Naive thymus-derived CD4-positive, alpha-beta T cell (primary cell): Measurements from ENCODE around the gene AHI1. TPM values are rescaled to one million over a fixed set of nuclear protein-coding genes. Genes with fewer than 3 reads are reported as not detected.

Experiments
- ATAC-seq: fragments of 150-1000 bp; cut with Tn5 transposase; 2 replicates; pipeline ENCODE4 v1.10.0; 2021; ENCODE audit warnings: mild to moderate bottlenecking, moderate library complexity
- CTCF ChIA-PET: fragments of 350-600 bp; sonication (Branson Sonifier 250); formaldehyde crosslinking; loops from one replicate; lab custom pipeline; 2021; ENCODE audit warnings: antibody characterized with exemption; lab: Charles Lee
- POLR2A ChIA-PET: fragments of 350-600 bp; sonication (Branson Sonifier 250); formaldehyde crosslinking; loops from one replicate; lab custom pipeline; 2021; ENCODE audit warnings: antibody characterized with exemption, inconsistent platforms; lab: Charles Lee
- DNase-seq, 9 donors: peaks; one replicate each; pipeline versions ENCODE4 v3.0.0 to v3.0.0-alpha.2; 2020 to 2022; ENCODE audit warnings: mixed read lengths in 1 of 9
- H3K27ac ChIP-seq: one replicate; pipeline ENCODE4 v1.7.0; 2013; ENCODE audit warnings: mild to moderate bottlenecking, low read depth, low read length, moderate library complexity
- H3K27me3 ChIP-seq, 2 donors: one replicate each; pipeline ENCODE4 v1.7.0; 2013; ENCODE audit warnings: low read length in 2 of 2, mild to moderate bottlenecking in 2 of 2, moderate library complexity in 2 of 2; ENCODE audit not compliant: control insufficient read depth in 2 of 2, insufficient read depth in 2 of 2
- H3K36me3 ChIP-seq, 3 experiments: 1 replicate in 2 of 3; 2 replicates in 1 of 3; pipeline ENCODE4 v1.7.0; 2013; ENCODE audit warnings: low read length in 3 of 3, mild to moderate bottlenecking in 3 of 3, moderate library complexity in 1 of 3; ENCODE audit not compliant: insufficient read depth in 3 of 3, control insufficient read depth in 2 of 3
- H3K4me1 ChIP-seq, 2 donors: one replicate each; pipeline ENCODE4 v1.7.0; 2013; ENCODE audit warnings: low read length in 2 of 2, mild to moderate bottlenecking in 2 of 2, moderate library complexity in 1 of 2; ENCODE audit not compliant: control insufficient read depth in 2 of 2, insufficient read depth in 2 of 2
- H3K4me3 ChIP-seq: 2 replicates; pipeline ENCODE4 v1.7.0; 2013; ENCODE audit warnings: mild to moderate bottlenecking, low read length
- H3K9me3 ChIP-seq, 3 experiments: 1 replicate in 2 of 3; 2 replicates in 1 of 3; pipeline ENCODE4 v1.7.0; 2013; ENCODE audit warnings: low read length in 3 of 3; ENCODE audit not compliant: control insufficient read depth in 2 of 3
- H3K27ac Mint-ChIP-seq, 9 donors: one replicate each; pipeline ENCODE4 v1.8.0; 2020 to 2022; ENCODE audit warnings: mixed read lengths in 9 of 9, mild to moderate bottlenecking in 8 of 9, moderate library complexity in 5 of 9, inconsistent platforms in 2 of 9
- H3K27me3 Mint-ChIP-seq, 5 donors: one replicate each; pipeline ENCODE4 v1.8.0; 2021 to 2022; ENCODE audit warnings: mixed read lengths in 5 of 5, mild to moderate bottlenecking in 1 of 5
- H3K36me3 Mint-ChIP-seq, 5 donors: one replicate each; pipeline ENCODE4 v1.8.0; 2020 to 2022; ENCODE audit warnings: mixed read lengths in 5 of 5, mild to moderate bottlenecking in 3 of 5, inconsistent platforms in 1 of 5
- H3K4me1 Mint-ChIP-seq, 7 donors: one replicate each; pipeline ENCODE4 v1.8.0; 2020 to 2022; ENCODE audit warnings: mixed read lengths in 7 of 7, mild to moderate bottlenecking in 3 of 7, inconsistent platforms in 1 of 7
- H3K4me3 Mint-ChIP-seq, 10 donors: one replicate each; pipeline ENCODE4 v1.8.0; 2020 to 2022; ENCODE audit warnings: mild to moderate bottlenecking in 10 of 10, mixed read lengths in 10 of 10, moderate library complexity in 6 of 10, inconsistent platforms in 2 of 10
- H3K9me3 Mint-ChIP-seq, 11 donors: one replicate each; pipeline ENCODE4 v1.8.0; 2020 to 2022; ENCODE audit warnings: mixed read lengths in 11 of 11, mild to moderate bottlenecking in 4 of 11, inconsistent platforms in 1 of 11, moderate library complexity in 1 of 11
- intact Hi-C, 2 donors: fragments of 100-400 bp; cut with micrococcal nuclease; formaldehyde crosslinking; loops; one replicate each; pipeline ENCODE4 v1.15.1; 2023
- polyA plus RNA-seq, 2 donors: library from polyadenylated mRNA; unstranded; fragments of 300-500 nt; fragmentation: Illumina TruSeq; gene quantifications; one replicate each; pipeline ENCODE4 v1.2.3, GENCODE V29; 2021
- total RNA-seq, 6 experiments: library from RNA in 5 of 6; stranded (reverse) in 5 of 6; gene quantifications; 1 replicate in 5 of 6; 2 replicates in 1 of 6; pipeline ENCODE4 v1.2.3 and lab custom pipeline; 2021 to 2026

Gene AHI1
- total and polyA plus RNA-seq, 7 experiments from 2014 or later = 1.9 to 31.3 (median 13.3) TPM

- peaks cover 0 to 5% (median 0%) of the 10 kb centered on the region in 5 donors for H3K36me3 Mint-ChIP-seq
These were observed 220.1 kb downstream of the AHI1 start for GRCh38 chr6:135277422-135277821.

GRCh38 chr6:135274561-135275293, 222.8 kb downstream of the AHI1 start:
- no peak overlapping the region for H3K4me3 Mint-ChIP-seq
- Histone ChIP-seq H3K4me1 (no peaks in the 10 kb centered on the region), H3K4me3 (no peak overlapping the region), H3K27ac (no peak overlapping the region), H3K9me3 (no peaks in the 10 kb centered on the region), H3K36me3 (no peaks in the 10 kb centered on the region), H3K27me3 (no peaks in the 10 kb centered on the region)
- CTCF ChIA-PET = no interaction called here
- peaks cover 0 to 3% (median 0%) of the 10 kb centered on the region in 11 donors for H3K9me3 Mint-ChIP-seq
- POLR2A ChIA-PET = interaction anchor here (0.7 kb wide), 1 partner anchor 247 kb away, joined by 3 read pairs; no protein-coding TSS in a partner anchor
- peaks cover 4 to 24% (median 9%) of the 10 kb centered on the region in 5 donors for H3K27me3 Mint-ChIP-seq
- intact Hi-C loops = no loop called here
- peaks cover 0 to 4% (median 0%) of the 10 kb centered on the region in 5 donors for H3K36me3 Mint-ChIP-seq
- no peak overlapping the region for H3K27ac Mint-ChIP-seq
- DNase-seq (no peak), ATAC-seq (no peak)
- H3K4me1 Mint-ChIP-seq = no peaks in the 10 kb centered on the region

More at GRCh38 chr6:135277422-135277821, 220.1 kb downstream of the AHI1 start:
- H3K27ac Mint-ChIP-seq = no peak overlapping the region
- Histone ChIP-seq H3K36me3 (no peaks in the 10 kb centered on the region), H3K27ac (no peak overlapping the region), H3K9me3 (no peaks in the 10 kb centered on the region), H3K4me1 (no peaks in the 10 kb centered on the region), H3K27me3 (no peaks in the 10 kb centered on the region), H3K4me3 (no peak overlapping the region)
- DNase-seq = no peak
- intact Hi-C loops = no loop called here
- no peak overlapping the region for H3K4me3 Mint-ChIP-seq
- H3K4me1 Mint-ChIP-seq = peaks cover 0 to 5% (median 0%) of the 10 kb centered on the region in 7 donors
- no peak for ATAC-seq
- CTCF ChIA-PET = no interaction called here
- peaks cover 4 to 29% (median 9%) of the 10 kb centered on the region in 5 donors for H3K27me3 Mint-ChIP-seq
- POLR2A ChIA-PET = no interaction called here
- H3K9me3 Mint-ChIP-seq = peaks cover 0 to 3% (median 0%) of the 10 kb centered on the region in 11 donors

GRCh38 chr6:135271626-135272025, 225.9 kb downstream of the AHI1 start:
- intact Hi-C loops = no loop called here
- ChIA-PET CTCF (no interaction called here), POLR2A (no interaction called here)
- no peaks in the 10 kb centered on the region for H3K27me3 ChIP-seq
- Mint-ChIP-seq H3K9me3 (no peaks in the 10 kb centered on the region), H3K27me3 (peaks cover 4 to 17% (median 9%) of the 10 kb centered on the region in 5 donors), H3K27ac (no peak overlapping the region), H3K4me1 (no peaks in the 10 kb centered on the region), H3K4me3 (no peak overlapping the region), H3K36me3 (peaks cover 0 to under 1% (median 0%) of the 10 kb centered on the region in 5 donors)
- DNase-seq (no peak), ATAC-seq (no peak)
- H3K4me3 ChIP-seq = no peak overlapping the region
- H3K9me3 ChIP-seq = no peaks in the 10 kb centered on the region
- no peak overlapping the region for H3K27ac ChIP-seq
- H3K36me3 ChIP-seq = no peaks in the 10 kb centered on the region
- no peaks in the 10 kb centered on the region for H3K4me1 ChIP-seq

- Histone ChIP-seq H3K36me3 (no peaks in the 10 kb centered on the region), H3K4me3 (no peak overlapping the region), H3K4me1 (no peaks in the 10 kb centered on the region), H3K27ac (no peak overlapping the region), H3K27me3 (no peaks in the 10 kb centered on the region), H3K9me3 (no peaks in the 10 kb centered on the region)
- ChIA-PET POLR2A (no interaction called here), CTCF (no interaction called here)
- ATAC-seq (no peak), DNase-seq (no peak)
- intact Hi-C loops = no loop called here
- peaks cover 0 to under 1% (median 0%) of the 10 kb centered on the region in 11 donors for H3K9me3 Mint-ChIP-seq
- H3K27me3 Mint-ChIP-seq = peaks cover 4 to 13% (median 9%) of the 10 kb centered on the region in 5 donors
- H3K36me3 Mint-ChIP-seq = no peaks in the 10 kb centered on the region
- no peaks in the 10 kb centered on the region for H3K4me1 Mint-ChIP-seq
- no peak overlapping the region for H3K4me3 Mint-ChIP-seq
- H3K27ac Mint-ChIP-seq = no peak overlapping the region
These were observed 226.6 kb downstream of the AHI1 start for GRCh38 chr6:135270676-135271536.

GRCh38 chr6:135269481-135269891, 228.1 kb downstream of the AHI1 start:
- DNase-seq (no peak), ATAC-seq (no peak)
- POLR2A ChIA-PET = no interaction called here
- CTCF ChIA-PET = no interaction called here
- Mint-ChIP-seq H3K4me1 (no peaks in the 10 kb centered on the region), H3K4me3 (no peak overlapping the region), H3K36me3 (peaks cover 0 to 2% (median 0%) of the 10 kb centered on the region in 5 donors), H3K27me3 (peaks cover 0 to 2% (median 0%) of the 10 kb centered on the region in 5 donors), H3K9me3 (peaks cover 0 to 1% (median 0%) of the 10 kb centered on the region in 11 donors), H3K27ac (no peak overlapping the region)
- no peak overlapping the region for H3K4me3 ChIP-seq
- H3K27ac ChIP-seq = no peak overlapping the region
- no peaks in the 10 kb centered on the region for H3K4me1 ChIP-seq
- no peaks in the 10 kb centered on the region for H3K36me3 ChIP-seq
- intact Hi-C loops = no loop called here
- H3K27me3 ChIP-seq = no peaks in the 10 kb centered on the region
- H3K9me3 ChIP-seq = no peaks in the 10 kb centered on the region

- CTCF ChIA-PET = no interaction called here
- Mint-ChIP-seq H3K36me3 (peaks cover 0 to 3% (median 0%) of the 10 kb centered on the region in 5 donors), H3K27me3 (peaks cover 0 to 2% (median 0%) of the 10 kb centered on the region in 5 donors), H3K27ac (no peak overlapping the region), H3K9me3 (peaks cover 0 to 1% (median 0%) of the 10 kb centered on the region in 11 donors), H3K4me1 (no peaks in the 10 kb centered on the region), H3K4me3 (no peak overlapping the region)
- no peak for DNase-seq
- POLR2A ChIA-PET = interaction anchor here (0.6 kb wide), 1 partner anchor 450 kb away, joined by 4 read pairs; no protein-coding TSS in a partner anchor
- ATAC-seq = no peak
- no peak overlapping the region for H3K4me3 ChIP-seq
- no peak overlapping the region for H3K27ac ChIP-seq
- no peaks in the 10 kb centered on the region for H3K4me1 ChIP-seq
- intact Hi-C loops = no loop called here
- H3K9me3 ChIP-seq = no peaks in the 10 kb centered on the region
- H3K27me3 ChIP-seq = no peaks in the 10 kb centered on the region
- no peaks in the 10 kb centered on the region for H3K36me3 ChIP-seq
These were observed 228.8 kb downstream of the AHI1 start for GRCh38 chr6:135268740-135269139.
